ENCODE measurements around the gene BID.

- TF ChIP-seq POLR2AphosphoS5 (IDR thresholded peaks at IDR 0.05) (no peak), EP300 (IDR thresholded peaks at IDR 0.05) (no peak), CTCF (IDR thresholded peaks at IDR 0.05) (no peak)
These were observed 15.3 kb upstream of the BID start for GRCh38 chr22:17789379-17790200.

All from suprapubic skin (tissue), 4 donors.